Right cardiac atrium (tissue), 5 donors: ENCODE measurements around the gene SH2D5. TPM values are rescaled to one million over a fixed set of nuclear protein-coding genes. Genes with fewer than 3 reads are reported as not detected.

Experiments used
- ATAC-seq, 2 donors: fragments of 200-7000 bp; cut with Tn5 transposase; one replicate each; pipeline versions ENCODE4 v1.8.0 to v1.9.1; 2020; ENCODE audit warnings: moderate library complexity in 2 of 2, mild to moderate bottlenecking in 1 of 2
- DNase-seq, 3 donors: peaks; one replicate each; pipeline ENCODE4 v3.0.0-alpha.2; 2020
- H3K27ac ChIP-seq: one replicate; pipeline ENCODE4 v1.5.1; 2013; ENCODE audit warnings: mild to moderate bottlenecking, low read length, control low read depth, moderate library complexity
- H3K27me3 ChIP-seq: one replicate; pipeline ENCODE4 v1.6.1; 2013; ENCODE audit not compliant: control insufficient read depth, insufficient read depth
- H3K4me1 ChIP-seq: one replicate; pipeline ENCODE4 v1.6.1; 2013; ENCODE audit warnings: low read length; ENCODE audit not compliant: control insufficient read depth, insufficient read depth
- H3K4me3 ChIP-seq: one replicate; pipeline ENCODE4 v1.5.1; 2013; ENCODE audit warnings: low read length, control low read depth
- H3K9me3 ChIP-seq: one replicate; pipeline ENCODE4 v1.6.1; 2013; ENCODE audit warnings: low read length; ENCODE audit not compliant: control insufficient read depth
- WGBS: extraction: QIAGEN DNeasy Blood & Tissue Kit; methylation state at CpG from one replicate; pipeline ENCODE4 v1.1.7; 2013; 5-methylcytosine and 5-hydroxymethylcytosine counted together
- intact Hi-C, 4 donors: fragments of 100-400 bp; cut with DNase I; formaldehyde crosslinking; loops; one replicate each; pipeline versions ENCODE4 v1.11.0 to v1.14.0; 2022 to 2023
- polyA plus RNA-seq: library from polyadenylated mRNA; stranded (reverse); fragments of 200-250 nt; gene quantifications from one replicate; pipeline ENCODE4 v1.2.3, GENCODE V29; 2013
- total RNA-seq, 4 donors: library from RNA; stranded (reverse); fragmentation: NEBNext Ultra II Directional; extraction: Animal tissue kit (Norgen Biotek cat#: 25700); gene quantifications; one replicate each; pipeline ENCODE4 v1.2.1, GENCODE V29; 2021
- donor health status: healthy with polysubstance abuse.
- donor health status: DM: no; HTN: yes; CAD: no.
- donor health status: DM: no; HTN: no; CAD: no.
- donor health status: DM: no; HTN: yes; CAD: no; lungs with severe emphysema.
- donor health status: DM: yes; HTN: yes; CAD: no.

The SH2D5 gene
- total and polyA plus RNA-seq, 5 donors, result 0.11 to 0.45 (median 0.15) TPM; not detected in 1

DNA sequence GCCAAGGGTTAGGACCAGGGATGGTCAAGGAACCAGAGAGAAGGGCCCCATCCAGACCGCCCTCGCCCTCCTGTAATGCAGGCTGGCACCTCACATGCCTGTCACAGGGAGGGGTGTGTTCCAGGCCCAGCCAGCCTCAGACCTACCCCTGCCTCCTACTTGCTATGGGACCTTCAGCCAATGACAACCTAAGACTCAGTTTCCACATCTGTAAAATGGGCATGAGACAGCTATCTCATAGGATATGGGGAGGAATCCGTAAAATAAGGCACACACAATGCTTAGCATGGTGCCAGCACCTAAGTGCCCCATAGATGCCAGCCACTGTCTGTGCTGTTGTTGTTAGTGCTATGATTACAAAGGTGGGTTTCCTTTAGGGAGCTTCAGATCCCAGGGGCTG lies 22.6 kb downstream of the SH2D5 start:
- intact Hi-C loops, result no loop called here

GRCh38 chr1:20708891-20709290 lies 23.6 kb downstream of the SH2D5 start:
- Histone ChIP-seq H3K27me3 (no peaks in the 10 kb centered on the region), H3K4me1 (no peaks in the 10 kb centered on the region), H3K9me3 (no peaks in the 10 kb centered on the region), H3K4me3 (no peak overlapping the region), H3K27ac (no peak overlapping the region)
- no peak for ATAC-seq
- intact Hi-C loops, result no loop called here
- WGBS, result 75% methylated on average over 5 of the region's 5 CpGs
- no peak for DNase-seq

More for the DNA sequence above, 22.6 kb downstream of the SH2D5 start:
- DNase-seq (no peak), ATAC-seq (no peak)
- no peak overlapping the region for H3K4me3 ChIP-seq
- no peak overlapping the region for H3K27ac ChIP-seq
- 94% methylated on average over 3 of the region's 3 CpGs for WGBS
- no peaks in the 10 kb centered on the region for H3K4me1 ChIP-seq
- no peaks in the 10 kb centered on the region for H3K9me3 ChIP-seq
- H3K27me3 ChIP-seq, result no peaks in the 10 kb centered on the region

- H3K9me3 ChIP-seq, result no peaks in the 10 kb centered on the region
- ATAC-seq, result no peak
- no peak overlapping the region for H3K27ac ChIP-seq
- intact Hi-C loops, result no loop called here
- no peak overlapping the region for H3K4me3 ChIP-seq
- WGBS, result 82% methylated on average over 6 of the region's 6 CpGs
- peak in 1 of 3 donors; percentile 47 for DNase-seq
- H3K27me3 ChIP-seq, result no peaks in the 10 kb centered on the region
- no peaks in the 10 kb centered on the region for H3K4me1 ChIP-seq
Measured at GRCh38 chr1:20708057-20708456, 24.4 kb downstream of the SH2D5 start.

DNA sequence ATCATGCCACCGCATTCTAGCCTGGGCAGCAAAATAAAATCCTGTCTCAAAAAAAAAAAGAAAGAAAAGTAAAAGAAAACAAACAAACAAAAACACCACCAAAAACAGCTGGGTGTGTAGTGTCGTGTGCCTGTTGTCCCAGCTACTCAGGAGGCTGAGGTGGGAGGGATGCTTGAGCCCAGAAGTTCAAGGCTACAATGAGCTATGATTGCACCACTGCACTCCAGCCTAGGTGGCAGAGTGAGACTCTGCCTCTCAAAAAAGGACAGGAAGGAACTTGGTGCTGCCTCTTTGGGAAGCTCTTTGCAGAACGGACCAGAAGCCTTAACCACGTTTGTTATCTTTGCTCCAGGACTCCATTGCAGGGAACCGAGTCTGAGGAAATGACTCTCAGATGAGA lies 25.7 kb downstream of the SH2D5 start:
- WGBS, result 49% methylated on average over 5 of the region's 5 CpGs
- no peak overlapping the region for H3K4me3 ChIP-seq
- no peak for DNase-seq
- intact Hi-C loops, result no loop called here
- H3K4me1 ChIP-seq, result no peaks in the 10 kb centered on the region
- H3K9me3 ChIP-seq, result no peaks in the 10 kb centered on the region
- no peak for ATAC-seq
- H3K27me3 ChIP-seq, result no peaks in the 10 kb centered on the region
- H3K27ac ChIP-seq, result no peak overlapping the region

DNA sequence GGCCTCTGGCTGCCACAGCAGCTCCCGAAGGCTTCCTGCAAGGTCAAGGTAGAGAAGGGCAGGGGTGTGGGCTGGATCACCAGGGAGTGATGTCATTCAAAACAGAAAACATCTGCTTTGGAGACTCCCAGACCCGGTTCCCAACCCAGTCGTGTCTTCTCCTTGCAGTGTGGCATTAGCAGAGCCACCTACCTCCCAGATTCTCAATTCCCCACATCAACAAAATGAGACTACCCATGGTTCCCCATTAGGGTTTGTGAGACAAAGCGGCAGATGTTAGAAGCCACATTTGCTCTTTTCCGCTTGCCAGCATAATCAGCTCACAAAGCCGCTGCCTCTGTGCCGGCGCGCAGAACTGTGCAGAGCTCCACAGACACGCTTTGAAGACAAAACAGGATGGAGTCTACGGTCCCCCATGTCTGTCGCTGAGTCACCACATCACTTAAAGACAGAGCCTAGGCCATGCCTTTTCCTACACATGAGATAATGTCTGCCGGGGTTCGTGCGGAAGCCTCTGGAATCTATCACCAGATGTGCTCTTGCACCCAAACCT lies 27.2 kb downstream of the SH2D5 start:
- H3K9me3 ChIP-seq, result no peaks in the 10 kb centered on the region
- H3K27me3 ChIP-seq, result no peaks in the 10 kb centered on the region
- 65% methylated on average over 15 of the region's 15 CpGs for WGBS
- no peak overlapping the region for H3K4me3 ChIP-seq
- no peaks in the 10 kb centered on the region for H3K4me1 ChIP-seq
- H3K27ac ChIP-seq, result no peak overlapping the region
- DNase-seq (no peak), ATAC-seq (no peak)
- intact Hi-C loops, result no loop called here

GRCh38 chr1:20704390-20705202 lies 27.9 kb downstream of the SH2D5 start:
- DNase-seq, result no peak
- Histone ChIP-seq H3K27ac (no peak overlapping the region), H3K9me3 (no peaks in the 10 kb centered on the region), H3K4me1 (no peaks in the 10 kb centered on the region), H3K4me3 (no peak overlapping the region), H3K27me3 (no peaks in the 10 kb centered on the region)
- intact Hi-C loops, result no loop called here
- ATAC-seq, result no peak
- WGBS, result 96% methylated on average over 41 of the region's 41 CpGs

GRCh38 chr1:20703124-20703756 lies 29.3 kb downstream of the SH2D5 start:
- Histone ChIP-seq H3K27me3 (no peaks in the 10 kb centered on the region), H3K4me1 (no peaks in the 10 kb centered on the region), H3K4me3 (no peak overlapping the region), H3K9me3 (no peaks in the 10 kb centered on the region), H3K27ac (no peak overlapping the region)
- DNase-seq (no peak), ATAC-seq (no peak)
- WGBS, result 87% methylated on average over 4 of the region's 4 CpGs
- intact Hi-C loops, result no loop called here

GRCh38 chr1:20702416-20702815 lies 30.1 kb downstream of the SH2D5 start:
- Histone ChIP-seq H3K4me3 (no peak overlapping the region), H3K4me1 (no peaks in the 10 kb centered on the region), H3K27me3 (no peaks in the 10 kb centered on the region), H3K9me3 (no peaks in the 10 kb centered on the region), H3K27ac (no peak overlapping the region)
- DNase-seq, result no peak
- intact Hi-C loops, result no loop called here
- 90% methylated on average over 1 of the region's 1 CpG for WGBS
- ATAC-seq, result no peak

GRCh38 chr1:20701847-20702246 lies 30.7 kb downstream of the SH2D5 start:
- ATAC-seq (no peak), DNase-seq (no peak)
- 91% methylated on average over 5 of the region's 5 CpGs for WGBS
- no peak overlapping the region for H3K4me3 ChIP-seq
- intact Hi-C loops, result no loop called here
- no peaks in the 10 kb centered on the region for H3K27me3 ChIP-seq
- no peaks in the 10 kb centered on the region for H3K4me1 ChIP-seq
- H3K9me3 ChIP-seq, result no peaks in the 10 kb centered on the region
- H3K27ac ChIP-seq, result no peak overlapping the region

- no peak for ATAC-seq
- no peaks in the 10 kb centered on the region for H3K27me3 ChIP-seq
- no peak overlapping the region for H3K27ac ChIP-seq
- DNase-seq, result no peak
- H3K9me3 ChIP-seq, result no peaks in the 10 kb centered on the region
- 85% methylated on average over 9 of the region's 9 CpGs for WGBS
- no peak overlapping the region for H3K4me3 ChIP-seq
- no peaks in the 10 kb centered on the region for H3K4me1 ChIP-seq
- intact Hi-C loops, result no loop called here
Measured at GRCh38 chr1:20701446-20701845, 31.1 kb downstream of the SH2D5 start.

- intact Hi-C loops, result no loop called here
Measured at GRCh38 chr1:20700636-20701215, 31.8 kb downstream of the SH2D5 start.

More at GRCh38 chr1:20700636-20701215, 31.8 kb downstream of the SH2D5 start:
- no peaks in the 10 kb centered on the region for H3K4me1 ChIP-seq
- H3K27me3 ChIP-seq, result no peaks in the 10 kb centered on the region
- ATAC-seq, result no peak
- peak in 1 of 3 donors; percentile 23 for DNase-seq
- H3K9me3 ChIP-seq, result no peaks in the 10 kb centered on the region
- no peak overlapping the region for H3K27ac ChIP-seq
- 87% methylated on average over 17 of the region's 17 CpGs for WGBS
- H3K4me3 ChIP-seq, result no peak overlapping the region
